Adrenal gland (tissue), 5 donors: ENCODE data around the gene TOM1L1.

Source experiments
- CTCF ChIP-seq, 6 experiments: fragments of 450-650 bp in 4 of 6; fragments of 200-600 bp in 2 of 6; sonication (generic) in 1 of 6; IDR thresholded peaks; 1 replicate in 5 of 6; 2 replicates in 1 of 6; pipeline versions ENCODE4 v1.5.1 to v1.8.0; 2016 to 2021; ENCODE audit warnings: antibody characterized with exemption in 6 of 6, mild to moderate bottlenecking in 2 of 6, moderate library complexity in 1 of 6
- POLR2A ChIP-seq, 2 donors: fragments of 450-650 bp; IDR thresholded peaks; one replicate each; pipeline ENCODE4 v1.6.1; 2017; ENCODE audit warnings: antibody characterized with exemption in 2 of 2, mild to moderate bottlenecking in 2 of 2, moderate library complexity in 1 of 2
- donor health status: DM: no; HTN: no; CAD: no.

GRCh38 chr17:54944796-54945195 is 44.1 kb downstream of the TOM1L1 start:
- no peak for TF ChIP-seq CTCF (IDR thresholded peaks at IDR 0.05)
- no peak for TF ChIP-seq POLR2A (IDR thresholded peaks at IDR 0.05)
